Measurements from ENCODE around the gene CLDN18.

Gene CLDN18

DNA sequence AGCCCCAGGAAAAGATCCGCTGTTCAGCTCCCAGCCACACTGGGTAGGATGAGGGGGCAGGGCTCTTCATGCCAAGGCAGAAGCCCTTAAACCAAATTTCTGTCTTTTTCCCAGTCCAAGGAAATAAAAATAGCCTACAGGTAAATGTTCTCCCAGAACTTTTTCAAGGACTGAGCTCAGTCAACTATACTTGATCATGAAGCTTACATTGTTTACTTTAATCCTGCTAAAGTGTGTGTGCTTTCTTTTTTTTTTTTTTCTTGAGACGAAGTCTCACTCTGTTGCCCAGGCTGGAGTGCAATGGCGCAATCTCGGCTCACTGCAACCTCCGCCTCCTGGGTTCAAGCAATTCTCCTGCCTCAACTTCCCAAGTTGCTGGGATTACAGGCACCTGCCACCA lies 17.9 kb downstream of the CLDN18 start:
- no peak for DNase-seq

DNA sequence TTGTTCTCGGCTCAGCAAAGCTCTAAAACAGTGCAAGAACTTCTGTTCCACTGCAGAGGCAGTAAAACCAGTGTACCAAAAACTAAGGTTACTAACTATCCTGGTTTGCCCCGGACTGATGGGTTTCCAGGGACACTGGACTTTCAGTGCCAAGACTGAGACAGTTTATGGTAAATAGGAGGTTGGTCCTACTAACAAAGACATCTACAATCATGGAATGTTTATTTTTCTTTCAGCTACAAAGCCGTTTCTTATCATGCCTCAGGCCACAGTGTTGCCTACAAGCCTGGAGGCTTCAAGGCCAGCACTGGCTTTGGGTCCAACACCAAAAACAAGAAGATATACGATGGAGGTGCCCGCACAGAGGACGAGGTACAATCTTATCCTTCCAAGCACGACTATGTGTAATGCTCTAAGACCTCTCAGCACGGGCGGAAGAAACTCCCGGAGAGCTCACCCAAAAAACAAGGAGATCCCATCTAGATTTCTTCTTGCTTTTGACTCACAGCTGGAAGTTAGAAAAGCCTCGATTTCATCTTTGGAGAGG lies 20.8 kb downstream of the CLDN18 start:
- DNase-seq = no peak

DNA sequence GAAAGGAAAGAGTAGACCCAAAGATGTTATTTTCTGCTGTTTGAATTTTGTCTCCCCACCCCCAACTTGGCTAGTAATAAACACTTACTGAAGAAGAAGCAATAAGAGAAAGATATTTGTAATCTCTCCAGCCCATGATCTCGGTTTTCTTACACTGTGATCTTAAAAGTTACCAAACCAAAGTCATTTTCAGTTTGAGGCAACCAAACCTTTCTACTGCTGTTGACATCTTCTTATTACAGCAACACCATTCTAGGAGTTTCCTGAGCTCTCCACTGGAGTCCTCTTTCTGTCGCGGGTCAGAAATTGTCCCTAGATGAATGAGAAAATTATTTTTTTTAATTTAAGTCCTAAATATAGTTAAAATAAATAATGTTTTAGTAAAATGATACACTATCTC lies 21.6 kb downstream of the CLDN18 start:
- no peak for DNase-seq

DNA sequence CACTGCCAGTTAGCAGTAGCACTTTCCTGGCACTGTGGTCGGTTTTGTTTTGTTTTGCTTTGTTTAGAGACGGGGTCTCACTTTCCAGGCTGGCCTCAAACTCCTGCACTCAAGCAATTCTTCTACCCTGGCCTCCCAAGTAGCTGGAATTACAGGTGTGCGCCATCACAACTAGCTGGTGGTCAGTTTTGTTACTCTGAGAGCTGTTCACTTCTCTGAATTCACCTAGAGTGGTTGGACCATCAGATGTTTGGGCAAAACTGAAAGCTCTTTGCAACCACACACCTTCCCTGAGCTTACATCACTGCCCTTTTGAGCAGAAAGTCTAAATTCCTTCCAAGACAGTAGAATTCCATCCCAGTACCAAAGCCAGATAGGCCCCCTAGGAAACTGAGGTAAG lies 22.6 kb downstream of the CLDN18 start:
- DNase-seq = no peak

DNA sequence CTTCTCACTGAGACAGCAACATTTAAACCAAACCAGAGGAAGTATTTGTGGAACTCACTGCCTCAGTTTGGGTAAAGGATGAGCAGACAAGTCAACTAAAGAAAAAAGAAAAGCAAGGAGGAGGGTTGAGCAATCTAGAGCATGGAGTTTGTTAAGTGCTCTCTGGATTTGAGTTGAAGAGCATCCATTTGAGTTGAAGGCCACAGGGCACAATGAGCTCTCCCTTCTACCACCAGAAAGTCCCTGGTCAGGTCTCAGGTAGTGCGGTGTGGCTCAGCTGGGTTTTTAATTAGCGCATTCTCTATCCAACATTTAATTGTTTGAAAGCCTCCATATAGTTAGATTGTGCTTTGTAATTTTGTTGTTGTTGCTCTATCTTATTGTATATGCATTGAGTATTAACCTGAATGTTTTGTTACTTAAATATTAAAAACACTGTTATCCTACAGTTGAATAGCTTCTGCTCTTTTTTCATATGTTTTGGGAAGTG lies 23.3 kb downstream of the CLDN18 start:
- no peak for DNase-seq

DNA sequence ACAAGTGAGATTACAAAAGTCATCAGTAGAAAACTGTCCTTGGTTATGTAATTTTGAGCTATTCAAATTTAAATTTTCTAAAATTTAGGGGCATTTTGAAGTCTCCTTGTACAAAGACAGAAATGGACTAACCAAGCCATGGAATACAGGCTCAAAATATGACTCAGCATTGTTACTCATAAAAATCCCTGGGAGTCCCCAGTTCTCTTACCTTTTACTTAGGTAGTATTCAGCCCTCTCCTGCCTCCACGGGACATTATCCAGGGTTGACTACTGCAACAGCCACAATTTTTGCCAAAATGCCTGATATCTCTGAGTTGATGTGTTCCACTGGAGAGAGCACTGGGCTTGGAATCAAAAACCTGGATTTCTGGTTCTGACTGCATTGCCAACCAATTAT lies 25.0 kb downstream of the CLDN18 start:
- no peak for DNase-seq

DNA sequence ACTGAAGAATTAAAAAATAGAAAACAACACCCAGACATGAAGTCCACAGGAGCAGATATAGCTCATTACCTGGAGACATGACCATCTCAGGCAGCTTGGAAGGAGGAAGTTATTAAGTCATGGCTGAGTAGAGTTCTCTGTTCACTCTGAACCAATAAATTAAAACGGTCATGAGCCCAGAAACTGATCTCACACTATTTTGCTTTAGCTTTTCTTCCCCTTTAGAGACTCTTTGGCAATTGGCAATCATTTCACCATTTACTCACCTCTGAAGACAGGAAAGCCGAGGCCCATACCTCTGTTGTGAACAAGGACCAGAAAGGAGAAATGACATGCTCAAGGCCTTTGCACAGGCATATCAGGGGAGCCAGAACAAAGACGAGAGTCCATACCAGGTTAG lies 26.6 kb downstream of the CLDN18 start:
- DNase-seq = no peak

DNA sequence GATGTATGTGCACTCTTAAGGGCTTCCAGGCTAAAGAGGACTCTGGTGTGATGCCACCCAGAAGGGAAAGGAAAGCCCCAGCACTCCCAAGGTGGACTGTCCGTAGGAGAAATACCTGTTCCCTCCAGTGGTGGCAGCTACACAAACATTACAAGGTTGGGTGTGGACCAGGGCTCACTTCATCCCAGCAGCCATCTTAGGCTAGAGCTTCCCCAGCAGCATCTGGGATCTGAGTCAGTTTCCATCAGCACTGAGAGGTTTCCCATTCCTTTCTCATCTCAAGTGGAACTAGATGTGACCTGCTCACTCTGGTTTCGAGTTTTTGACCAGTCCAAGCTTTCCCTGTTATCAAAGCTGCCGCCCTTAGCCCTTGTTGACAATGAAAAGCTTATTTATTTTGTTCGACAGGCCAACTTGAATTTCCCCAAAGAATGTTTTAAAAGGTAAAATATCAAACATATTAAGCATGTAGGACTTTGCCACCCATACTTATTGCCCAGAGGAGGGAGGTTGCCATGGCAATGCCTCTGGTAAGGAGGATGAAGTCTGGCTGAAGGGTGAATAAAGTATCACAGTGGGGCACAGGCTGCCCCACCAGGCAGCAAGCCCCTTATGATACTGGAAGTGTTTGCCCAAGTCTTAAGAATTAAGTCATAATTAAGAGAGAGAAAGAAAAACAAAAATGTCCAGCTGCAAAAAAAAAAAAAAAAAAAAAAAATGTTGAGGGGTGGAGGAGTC lies 28.9 kb downstream of the CLDN18 start:
- DNase-seq = no peak

DNA sequence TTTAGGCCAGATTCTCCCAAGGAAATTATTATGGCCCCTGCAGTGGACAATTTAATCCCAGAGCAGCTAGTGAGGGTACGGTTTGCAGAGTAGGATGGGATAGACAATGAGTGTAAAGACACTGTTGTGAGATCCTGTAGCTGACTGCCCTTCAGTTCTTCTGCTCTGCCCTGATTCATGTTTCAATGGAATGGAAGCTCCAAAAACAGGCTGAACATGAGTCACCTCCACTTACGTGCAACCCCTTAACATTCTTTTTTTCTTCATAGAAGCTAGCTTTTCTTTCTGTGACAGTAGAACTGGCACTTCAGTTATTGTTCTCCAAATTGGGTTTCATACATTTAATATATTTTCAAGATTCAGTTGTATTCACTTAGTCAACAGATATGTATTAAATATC lies 32.1 kb downstream of the CLDN18 start:
- DNase-seq = no peak

DNA sequence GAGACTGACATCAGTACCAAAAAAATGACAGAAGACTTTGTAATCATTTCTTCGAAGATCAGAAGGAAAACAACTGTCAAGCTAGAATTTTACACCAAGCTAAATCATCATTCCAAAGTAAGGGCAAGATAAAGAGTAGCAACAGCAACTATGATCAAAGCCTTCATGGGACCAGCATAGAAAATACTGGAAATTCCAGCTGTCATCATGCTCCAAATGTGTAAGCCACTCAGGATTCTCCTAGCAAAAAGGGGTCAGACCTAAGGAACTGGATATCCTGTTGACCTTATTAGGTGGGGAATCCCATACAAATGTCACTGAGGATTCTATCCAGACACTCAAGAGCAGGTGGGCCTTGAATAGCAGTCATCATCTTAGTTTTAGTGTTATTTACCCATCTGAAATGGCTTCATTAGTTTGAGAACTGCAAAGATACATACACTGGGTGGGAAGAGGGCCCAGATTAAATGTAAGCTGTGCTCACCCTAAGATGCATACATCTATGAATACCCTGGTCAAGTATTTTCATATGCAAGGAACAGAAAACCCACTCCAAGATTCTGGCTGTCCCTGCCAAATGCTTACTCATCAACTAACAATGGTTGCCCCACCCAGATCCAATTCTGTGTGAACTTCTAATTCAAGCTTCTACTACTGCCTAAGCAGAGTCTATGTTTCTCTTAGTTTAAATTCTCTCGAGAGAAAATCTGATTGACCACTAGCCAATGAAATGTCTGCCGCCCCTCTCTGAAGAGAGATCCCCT lies 33.5 kb downstream of the CLDN18 start:
- DNase-seq = no peak

DNA sequence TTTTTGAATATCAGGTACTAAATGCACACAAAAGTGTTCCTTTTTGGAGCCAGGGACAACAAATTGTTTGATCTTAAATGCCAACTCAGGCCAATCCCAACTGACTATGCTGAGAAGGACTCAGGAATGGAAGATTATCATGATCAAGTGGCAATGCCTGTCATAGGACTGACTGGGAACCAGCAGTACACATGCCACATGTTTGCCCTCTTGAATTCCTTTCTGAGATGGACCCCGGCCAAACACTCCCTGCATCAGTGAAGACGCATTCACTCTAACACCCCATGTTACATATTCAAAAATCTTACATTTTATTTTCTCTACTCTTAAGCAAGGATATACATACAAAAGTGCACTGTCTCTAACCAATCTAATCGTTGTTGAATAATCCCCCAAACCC lies 36.1 kb downstream of the CLDN18 start:
- DNase-seq = no peak

DNA sequence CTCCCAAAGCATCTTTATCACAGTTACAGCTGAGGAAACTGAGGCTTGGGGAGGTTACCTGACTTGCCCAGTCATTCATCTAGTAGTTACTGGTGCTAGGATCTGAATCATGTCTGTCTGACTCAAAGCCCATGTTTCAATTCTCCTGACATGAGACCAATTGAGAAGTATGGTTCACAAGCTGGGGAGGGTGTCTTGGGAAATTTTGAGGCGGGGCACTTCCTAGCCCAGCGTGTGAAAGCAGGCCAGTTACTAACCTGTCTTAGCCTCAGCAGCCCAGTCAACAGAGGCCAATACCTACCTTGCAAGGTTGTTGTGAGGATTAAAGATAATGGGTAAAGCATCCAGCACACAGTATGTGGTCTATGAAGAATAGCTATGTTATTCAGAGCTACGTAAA lies 37.0 kb downstream of the CLDN18 start:
- DNase-seq = no peak

DNA sequence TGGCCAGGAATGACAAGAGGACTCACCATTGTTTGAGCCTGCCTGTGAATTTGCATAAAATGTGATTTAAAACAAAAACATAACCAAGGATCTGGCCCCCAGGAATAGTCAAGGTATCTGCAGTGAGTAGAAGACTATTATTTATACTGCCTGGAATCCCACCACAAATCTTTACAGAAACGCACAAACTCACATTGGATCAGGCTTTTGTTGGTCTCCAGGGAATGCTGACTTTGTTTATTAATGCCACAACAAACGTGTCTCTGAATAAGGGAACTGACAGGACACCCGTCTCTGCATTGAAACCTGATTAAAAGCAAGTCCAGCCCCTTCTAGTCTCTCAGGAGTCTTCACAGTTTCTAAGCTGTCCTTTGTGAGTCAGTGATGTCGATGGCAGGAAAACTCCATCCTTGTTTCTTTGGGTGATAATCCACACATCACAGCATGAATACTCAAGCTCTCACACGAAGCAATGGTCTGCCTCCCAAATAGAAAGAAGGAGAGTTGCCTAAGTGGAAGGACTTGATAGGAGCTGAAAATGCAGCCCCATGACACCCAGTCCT lies 37.7 kb downstream of the CLDN18 start:
- no peak for DNase-seq

DNA sequence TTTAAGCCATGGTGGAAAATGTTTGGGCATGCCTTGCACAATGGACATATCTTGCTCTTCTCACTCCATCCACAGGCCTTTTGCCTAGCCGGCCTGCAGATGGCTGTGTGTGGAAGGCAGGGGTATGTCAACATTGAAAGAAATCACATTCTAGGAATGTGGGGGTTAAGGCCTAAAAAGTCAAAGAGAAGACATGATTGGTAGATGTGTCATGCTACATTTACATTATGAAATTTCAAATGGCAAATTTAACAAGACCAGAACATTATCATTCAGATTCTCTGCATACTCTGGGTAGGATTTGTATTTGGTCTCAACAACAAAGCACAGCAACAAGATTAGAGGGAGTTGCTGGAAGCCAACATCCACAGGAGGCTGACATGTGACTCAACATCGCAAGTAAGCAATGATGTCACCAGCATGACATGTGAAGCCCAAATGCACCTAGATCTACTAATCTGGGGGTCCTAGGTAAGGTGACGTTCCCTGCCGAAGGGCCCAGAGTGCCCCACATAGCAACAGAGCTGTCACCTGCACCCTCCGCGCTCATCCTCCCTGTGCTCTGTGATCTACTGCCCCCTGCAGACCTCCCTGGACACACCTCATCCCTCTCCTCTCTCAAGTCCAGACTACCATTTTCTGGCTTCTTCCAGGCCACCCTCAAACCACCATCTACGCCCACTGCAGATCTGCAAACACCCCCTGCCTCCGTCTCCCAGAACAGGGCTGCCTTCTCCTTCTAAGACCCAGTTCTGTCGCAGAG lies 39.4 kb downstream of the CLDN18 start:
- no peak for DNase-seq

DNA sequence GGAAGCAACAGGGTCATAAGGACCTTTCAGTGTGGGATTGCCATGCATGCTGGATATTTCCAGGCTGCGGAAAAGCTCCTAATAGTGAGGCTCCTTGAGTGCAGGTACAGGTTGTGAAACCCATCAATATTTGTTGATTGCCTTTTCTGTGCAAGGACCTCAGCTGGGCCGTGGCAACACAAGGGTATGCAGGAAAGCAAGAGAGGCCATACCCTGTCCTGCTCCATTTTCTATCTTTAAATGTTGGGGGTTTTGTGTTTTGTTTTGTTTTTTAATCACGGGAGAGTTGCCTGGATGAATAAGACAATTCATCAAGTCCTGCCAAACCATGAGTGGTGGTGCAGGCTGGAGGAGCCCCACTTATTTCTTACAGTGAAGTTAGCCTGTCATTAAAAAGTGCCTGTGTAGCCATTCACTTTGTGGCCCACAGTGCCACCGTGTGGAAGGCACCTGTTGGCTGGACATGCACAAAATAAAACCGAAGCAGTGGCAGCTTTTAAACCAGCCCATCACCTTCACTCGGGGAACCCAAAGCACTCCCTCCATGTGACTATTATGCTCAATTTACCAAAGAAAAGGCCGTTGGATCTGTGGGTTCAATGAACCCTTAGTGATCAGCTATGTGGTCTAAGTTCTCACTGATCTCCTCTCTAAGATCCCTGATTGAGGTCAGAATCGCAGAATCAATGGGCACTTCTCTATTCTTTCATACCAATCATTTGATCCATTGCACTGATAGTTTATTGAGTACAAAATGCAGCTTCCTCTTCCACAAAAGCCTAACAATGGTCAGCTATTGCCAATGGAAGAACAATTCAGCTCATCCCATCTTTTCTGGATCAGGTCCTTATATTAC lies 42.2 kb downstream of the CLDN18 start:
- peak; percentile 33 for DNase-seq

DNA sequence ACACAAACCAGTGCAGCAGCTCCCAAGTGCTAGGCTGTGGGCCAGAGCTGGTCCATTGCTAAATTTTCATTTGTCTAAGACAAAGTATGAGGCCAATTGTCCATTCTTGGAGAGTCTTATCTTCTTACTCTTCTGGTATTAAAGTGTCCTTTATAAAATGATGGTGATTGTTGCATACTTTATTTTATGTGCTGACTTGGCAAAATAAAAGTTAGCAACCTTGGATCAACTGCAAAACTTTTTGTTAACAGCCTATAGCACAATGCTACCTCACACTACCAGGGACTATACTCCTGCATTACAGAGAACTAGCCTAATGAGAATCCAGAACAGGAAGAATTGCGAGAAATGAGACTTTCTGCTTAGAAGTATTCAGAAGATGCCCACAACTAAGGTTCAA lies 44.1 kb downstream of the CLDN18 start:
- no peak for DNase-seq

DNA sequence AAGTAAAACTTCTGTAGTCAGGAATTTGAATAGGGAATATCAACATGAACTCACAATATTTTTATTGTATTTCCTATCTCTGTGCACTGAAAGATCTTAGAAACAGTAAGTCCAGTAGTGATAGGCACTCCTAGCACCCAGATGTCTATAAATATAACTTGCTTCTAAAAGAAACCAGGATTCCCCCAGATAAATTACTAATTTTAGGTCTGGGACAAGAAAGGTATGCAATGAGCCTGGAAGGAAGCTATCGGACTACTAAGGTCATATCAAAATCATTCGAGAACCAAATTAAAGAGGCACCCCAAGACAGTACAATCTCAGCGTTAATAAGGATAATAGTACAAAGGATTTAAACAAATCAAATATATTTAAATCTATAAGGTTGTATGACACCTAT lies 47.4 kb downstream of the CLDN18 start:
- DNase-seq = no peak

DNA sequence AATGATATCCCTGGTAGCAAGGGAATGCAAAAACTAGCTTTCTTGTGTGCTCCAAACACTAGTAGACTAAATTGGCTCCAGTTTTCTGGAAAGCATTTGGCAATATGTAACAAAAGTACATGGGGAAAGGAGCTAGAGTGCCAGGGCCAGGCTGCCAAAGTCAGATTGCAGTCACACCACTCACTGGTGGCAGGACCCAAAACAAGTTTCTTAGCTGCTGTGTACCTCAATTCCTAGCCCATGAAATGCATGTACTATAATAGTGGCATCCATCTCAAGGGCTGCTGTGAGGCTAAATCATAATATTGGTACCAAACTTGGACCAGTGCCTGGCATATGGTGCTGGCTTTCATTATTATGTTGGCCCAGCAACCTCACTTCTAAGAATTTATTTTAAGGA lies 49.3 kb downstream of the CLDN18 start:
- DNase-seq = no peak

DNA sequence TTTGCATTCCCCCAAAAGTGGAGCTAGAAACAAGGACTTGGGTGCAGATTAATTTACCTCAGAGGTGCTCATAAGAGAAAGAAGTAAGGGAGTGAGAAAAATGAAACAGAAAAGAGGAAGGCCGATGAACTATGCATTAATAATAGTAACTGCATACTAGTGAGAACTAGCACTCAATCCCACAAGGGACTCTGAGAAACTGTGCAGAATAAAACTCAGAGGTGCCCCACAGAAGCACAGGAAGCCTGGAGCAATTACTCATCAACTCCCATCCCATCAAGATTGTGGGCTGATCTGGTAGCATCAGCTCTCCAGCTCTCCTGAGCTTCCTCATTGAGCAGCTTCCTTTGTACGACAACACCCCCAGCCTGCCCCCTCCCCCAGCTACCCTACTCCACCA lies 50.8 kb downstream of the CLDN18 start:
- DNase-seq = no peak

DNA sequence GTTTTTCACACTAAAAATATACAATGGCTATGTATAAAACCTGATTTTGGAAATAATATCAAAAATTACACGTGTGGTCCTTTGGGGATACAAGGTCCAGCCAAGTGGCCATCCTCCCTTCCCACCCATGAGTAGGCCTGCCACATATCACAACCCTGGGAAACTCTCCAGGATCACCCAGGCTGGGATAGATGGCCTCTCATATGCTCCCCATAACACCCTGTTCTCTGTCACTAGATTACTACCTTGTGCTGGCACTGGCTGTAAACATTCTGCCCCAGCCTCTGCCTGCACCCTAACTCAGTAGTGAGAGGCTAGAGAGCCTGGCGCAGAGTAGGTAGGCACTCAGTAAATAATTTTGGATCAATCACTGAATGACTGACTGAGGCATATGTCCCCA lies 52.1 kb downstream of the CLDN18 start:
- DNase-seq = no peak

DNA sequence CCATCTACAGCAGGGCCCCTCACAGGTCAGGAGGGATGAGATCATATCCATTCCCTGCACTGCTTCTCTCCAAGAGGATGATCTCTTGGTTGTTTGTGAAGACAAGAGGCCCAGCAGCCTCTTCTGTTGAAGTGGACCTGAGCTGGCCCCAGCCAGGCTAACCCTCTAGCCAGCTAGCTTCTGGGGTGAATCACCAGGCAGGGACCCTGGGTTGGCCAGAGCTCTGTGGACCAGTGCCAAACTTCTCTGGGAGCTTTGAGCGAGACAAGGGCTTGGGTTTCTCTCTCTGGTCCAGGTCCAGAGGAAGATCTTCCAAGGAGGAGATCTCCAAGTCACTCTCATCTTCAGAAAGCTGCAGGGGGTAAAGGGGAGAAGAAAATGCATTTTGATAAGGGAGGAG lies 52.7 kb downstream of the CLDN18 start:
- no peak for DNase-seq

DNA sequence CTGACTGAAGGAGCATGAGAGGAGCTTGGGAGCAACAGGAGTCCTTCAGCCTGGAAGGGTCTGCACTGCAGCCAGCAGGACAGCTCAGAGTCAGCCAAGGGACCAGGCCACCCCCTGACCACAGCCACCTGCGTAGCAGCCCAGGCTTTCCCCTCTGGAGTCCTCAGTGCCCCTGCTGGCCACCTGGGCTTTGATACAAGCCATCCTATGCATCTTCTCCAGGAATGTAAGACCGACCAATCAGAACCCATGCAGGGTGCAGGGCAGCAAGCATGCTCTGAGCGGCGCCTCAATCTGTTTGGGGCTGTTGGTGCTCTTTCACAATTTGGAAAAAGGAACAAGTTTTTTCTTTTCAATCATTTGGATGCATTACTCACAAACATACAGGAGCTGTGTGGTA lies 53.5 kb downstream of the CLDN18 start:
- DNase-seq = no peak
